Ovary (tissue), 3 donors: ENCODE data around the gene CPOX.

ENCODE experiments used
- EP300 ChIP-seq: sonication (generic); formaldehyde crosslinking; IDR thresholded peaks from one replicate; pipeline ENCODE4 v1.6.1; 2017; ENCODE audit warnings: antibody characterized with exemption
- POLR2A ChIP-seq: fragments of 450-650 bp; IDR thresholded peaks from one replicate; pipeline ENCODE4 v1.6.1; 2017; ENCODE audit warnings: antibody characterized with exemption, mild to moderate bottlenecking, moderate library complexity
- TF ChIP-seq, protein P1 (sequence below), 3 donors: fragments of 450-650 bp in 2 of 3; fragments of 200-600 bp in 1 of 3; IDR thresholded peaks; one replicate each; pipeline versions ENCODE4 v1.5.1 to v1.8.0; 2016 to 2022; ENCODE audit warnings: antibody characterized with exemption in 3 of 3, mild to moderate bottlenecking in 1 of 3
- donor health status: DM: no; HTN: no; CAD: no.

DNA sequence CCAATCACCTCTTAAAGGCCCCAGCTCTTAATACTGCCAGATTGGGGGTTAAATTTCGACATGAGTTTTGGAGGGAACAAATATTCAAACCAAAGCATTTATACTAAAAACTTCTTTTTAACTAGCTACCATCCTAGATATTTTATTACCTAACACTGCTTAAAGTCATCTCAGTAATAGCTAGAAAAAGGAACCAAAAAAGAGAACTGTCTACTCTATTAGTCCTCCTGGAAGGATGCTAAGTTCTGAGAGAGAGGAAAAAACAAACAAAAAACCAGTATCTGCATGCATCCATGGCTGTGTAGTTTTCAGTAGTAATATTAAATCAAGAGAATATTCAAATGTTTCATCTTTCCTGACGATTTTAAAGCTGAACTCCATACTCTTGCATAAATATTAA lies 5.8 kb downstream of the CPOX start:
- TF ChIP-seq POLR2A (no peak), EP300 (no peak)
- TF ChIP-seq, protein P1, sequence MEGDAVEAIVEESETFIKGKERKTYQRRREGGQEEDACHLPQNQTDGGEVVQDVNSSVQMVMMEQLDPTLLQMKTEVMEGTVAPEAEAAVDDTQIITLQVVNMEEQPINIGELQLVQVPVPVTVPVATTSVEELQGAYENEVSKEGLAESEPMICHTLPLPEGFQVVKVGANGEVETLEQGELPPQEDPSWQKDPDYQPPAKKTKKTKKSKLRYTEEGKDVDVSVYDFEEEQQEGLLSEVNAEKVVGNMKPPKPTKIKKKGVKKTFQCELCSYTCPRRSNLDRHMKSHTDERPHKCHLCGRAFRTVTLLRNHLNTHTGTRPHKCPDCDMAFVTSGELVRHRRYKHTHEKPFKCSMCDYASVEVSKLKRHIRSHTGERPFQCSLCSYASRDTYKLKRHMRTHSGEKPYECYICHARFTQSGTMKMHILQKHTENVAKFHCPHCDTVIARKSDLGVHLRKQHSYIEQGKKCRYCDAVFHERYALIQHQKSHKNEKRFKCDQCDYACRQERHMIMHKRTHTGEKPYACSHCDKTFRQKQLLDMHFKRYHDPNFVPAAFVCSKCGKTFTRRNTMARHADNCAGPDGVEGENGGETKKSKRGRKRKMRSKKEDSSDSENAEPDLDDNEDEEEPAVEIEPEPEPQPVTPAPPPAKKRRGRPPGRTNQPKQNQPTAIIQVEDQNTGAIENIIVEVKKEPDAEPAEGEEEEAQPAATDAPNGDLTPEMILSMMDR (IDR thresholded peaks at IDR 0.05), result no peak
